Transverse colon (tissue), 4 donors: Measurements from ENCODE around the gene TLR3.

Source experiments
- EP300 ChIP-seq: sonication (generic); formaldehyde crosslinking; IDR thresholded peaks from one replicate; pipeline ENCODE4 v1.6.1; 2017; ENCODE audit warnings: antibody characterized with exemption, low read depth
- POLR2A ChIP-seq: fragments of 450-650 bp; IDR thresholded peaks from one replicate; pipeline ENCODE4 v1.6.1; 2016; ENCODE audit warnings: antibody characterized with exemption, mild to moderate bottlenecking, moderate library complexity
- POLR2AphosphoS5 ChIP-seq, 3 donors: sonication (generic); formaldehyde crosslinking; IDR thresholded peaks; one replicate each; pipeline ENCODE4 v1.6.1; 2016; ENCODE audit warnings: antibody characterized with exemption in 3 of 3
- TF ChIP-seq, protein P1 (sequence below), 5 experiments: fragments of 200-600 bp in 3 of 5; fragments of 450-650 bp in 2 of 5; sonication (generic) in 3 of 5; IDR thresholded peaks; 1 replicate in 2 of 5; 2 replicates in 3 of 5; pipeline ENCODE4 v1.5.1; 2016 to 2017; ENCODE audit warnings: antibody characterized with exemption in 5 of 5, inconsistent platforms in 3 of 5, mild to moderate bottlenecking in 2 of 5, moderate library complexity in 1 of 5

DNA sequence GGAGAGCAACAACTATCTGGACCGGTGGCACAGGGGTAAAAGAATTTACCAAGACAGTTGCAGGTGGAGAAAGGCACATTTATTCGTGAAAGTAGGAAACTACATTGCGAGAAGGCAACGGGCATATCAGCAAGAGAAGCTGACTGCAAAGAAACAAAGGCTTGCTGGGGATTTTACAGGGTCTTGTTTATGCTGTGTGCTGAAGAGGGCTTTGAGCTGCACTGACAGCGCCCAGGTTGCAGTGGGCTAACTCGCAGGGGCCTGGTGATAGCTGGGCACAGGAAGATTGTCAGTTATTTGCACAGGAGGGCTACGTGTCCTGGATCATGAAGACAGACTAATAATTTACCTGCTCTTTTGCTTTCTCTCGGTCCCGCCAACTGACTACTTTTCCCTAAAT lies 10.7 kb downstream of the TLR3 start:
- TF ChIP-seq, protein P1, sequence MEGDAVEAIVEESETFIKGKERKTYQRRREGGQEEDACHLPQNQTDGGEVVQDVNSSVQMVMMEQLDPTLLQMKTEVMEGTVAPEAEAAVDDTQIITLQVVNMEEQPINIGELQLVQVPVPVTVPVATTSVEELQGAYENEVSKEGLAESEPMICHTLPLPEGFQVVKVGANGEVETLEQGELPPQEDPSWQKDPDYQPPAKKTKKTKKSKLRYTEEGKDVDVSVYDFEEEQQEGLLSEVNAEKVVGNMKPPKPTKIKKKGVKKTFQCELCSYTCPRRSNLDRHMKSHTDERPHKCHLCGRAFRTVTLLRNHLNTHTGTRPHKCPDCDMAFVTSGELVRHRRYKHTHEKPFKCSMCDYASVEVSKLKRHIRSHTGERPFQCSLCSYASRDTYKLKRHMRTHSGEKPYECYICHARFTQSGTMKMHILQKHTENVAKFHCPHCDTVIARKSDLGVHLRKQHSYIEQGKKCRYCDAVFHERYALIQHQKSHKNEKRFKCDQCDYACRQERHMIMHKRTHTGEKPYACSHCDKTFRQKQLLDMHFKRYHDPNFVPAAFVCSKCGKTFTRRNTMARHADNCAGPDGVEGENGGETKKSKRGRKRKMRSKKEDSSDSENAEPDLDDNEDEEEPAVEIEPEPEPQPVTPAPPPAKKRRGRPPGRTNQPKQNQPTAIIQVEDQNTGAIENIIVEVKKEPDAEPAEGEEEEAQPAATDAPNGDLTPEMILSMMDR (IDR thresholded peaks at IDR 0.05): no peak
- TF ChIP-seq POLR2A (no peak), POLR2AphosphoS5 (IDR thresholded peaks at IDR 0.05) (no peak), EP300 (no peak)
